Omental fat pad (tissue), 4 donors: Measurements from ENCODE around the gene BDH2. TPM values are rescaled to one million over a fixed set of nuclear protein-coding genes. Genes with fewer than 3 reads are reported as not detected.

Source experiments
- ATAC-seq: fragments of 150-250 bp; one replicate; pipeline ENCODE4 v1.9.1; 2016; ENCODE audit warnings: mild to moderate bottlenecking, moderate library complexity; ENCODE audit not compliant: low FRiP score
- DNase-seq: peaks from one replicate; pipeline ENCODE4 v3.0.0-alpha.2; 2019; ENCODE audit warnings: low spot score
- total RNA-seq, 4 donors: library from RNA; depleted of rRNA; stranded (reverse); fragments of >200 nt; gene quantifications; one replicate each; pipeline ENCODE4 v1.1.0, GENCODE V29; 2016
- TF ChIP-seq, protein P1 (sequence below), 3 donors: fragments of 450-650 bp; IDR thresholded peaks; one replicate each; pipeline ENCODE4 v1.5.1; 2016 to 2017; ENCODE audit warnings: antibody characterized with exemption in 3 of 3, mild to moderate bottlenecking in 3 of 3, moderate library complexity in 2 of 3

BDH2 gene
- total RNA-seq, 4 donors from 2014 or later = 32.9 to 79.9 (median 49.3) TPM

DNA sequence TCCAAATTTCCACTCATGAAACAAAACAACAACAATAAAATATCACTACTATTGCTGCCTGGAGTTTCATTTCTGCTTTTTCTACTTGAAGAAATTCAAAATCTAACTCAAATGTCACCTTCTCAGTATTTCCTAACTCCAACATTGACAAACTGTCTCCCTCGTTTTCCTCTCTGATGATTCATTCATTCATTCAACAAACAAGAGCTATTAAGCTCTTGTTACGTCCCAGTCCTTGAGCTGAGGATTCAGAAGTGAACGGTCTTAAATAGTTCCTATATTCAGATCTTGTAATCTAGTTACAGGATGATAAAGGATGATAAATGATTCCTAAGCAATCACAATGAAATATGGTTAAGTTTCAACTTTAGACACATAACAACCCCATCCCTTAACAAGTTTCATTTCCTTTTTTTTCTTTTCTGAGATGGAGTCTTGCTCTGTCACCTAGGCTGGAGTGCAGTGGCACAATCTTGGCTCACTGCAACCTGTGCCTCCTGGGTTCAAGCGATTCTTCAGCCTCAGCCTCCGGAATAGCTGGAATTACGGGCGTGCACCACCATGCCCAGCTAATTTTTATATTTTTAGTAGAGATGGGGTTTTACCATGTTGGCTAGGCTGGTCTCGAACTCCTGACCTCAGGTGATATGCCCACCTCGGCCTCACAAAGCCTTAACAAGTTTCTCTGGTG is 24.7 kb downstream of the BDH2 start:
- ATAC-seq (no peak), DNase-seq (no peak)
- TF ChIP-seq, protein P1, sequence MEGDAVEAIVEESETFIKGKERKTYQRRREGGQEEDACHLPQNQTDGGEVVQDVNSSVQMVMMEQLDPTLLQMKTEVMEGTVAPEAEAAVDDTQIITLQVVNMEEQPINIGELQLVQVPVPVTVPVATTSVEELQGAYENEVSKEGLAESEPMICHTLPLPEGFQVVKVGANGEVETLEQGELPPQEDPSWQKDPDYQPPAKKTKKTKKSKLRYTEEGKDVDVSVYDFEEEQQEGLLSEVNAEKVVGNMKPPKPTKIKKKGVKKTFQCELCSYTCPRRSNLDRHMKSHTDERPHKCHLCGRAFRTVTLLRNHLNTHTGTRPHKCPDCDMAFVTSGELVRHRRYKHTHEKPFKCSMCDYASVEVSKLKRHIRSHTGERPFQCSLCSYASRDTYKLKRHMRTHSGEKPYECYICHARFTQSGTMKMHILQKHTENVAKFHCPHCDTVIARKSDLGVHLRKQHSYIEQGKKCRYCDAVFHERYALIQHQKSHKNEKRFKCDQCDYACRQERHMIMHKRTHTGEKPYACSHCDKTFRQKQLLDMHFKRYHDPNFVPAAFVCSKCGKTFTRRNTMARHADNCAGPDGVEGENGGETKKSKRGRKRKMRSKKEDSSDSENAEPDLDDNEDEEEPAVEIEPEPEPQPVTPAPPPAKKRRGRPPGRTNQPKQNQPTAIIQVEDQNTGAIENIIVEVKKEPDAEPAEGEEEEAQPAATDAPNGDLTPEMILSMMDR (IDR thresholded peaks at IDR 0.05) = no peak

DNA sequence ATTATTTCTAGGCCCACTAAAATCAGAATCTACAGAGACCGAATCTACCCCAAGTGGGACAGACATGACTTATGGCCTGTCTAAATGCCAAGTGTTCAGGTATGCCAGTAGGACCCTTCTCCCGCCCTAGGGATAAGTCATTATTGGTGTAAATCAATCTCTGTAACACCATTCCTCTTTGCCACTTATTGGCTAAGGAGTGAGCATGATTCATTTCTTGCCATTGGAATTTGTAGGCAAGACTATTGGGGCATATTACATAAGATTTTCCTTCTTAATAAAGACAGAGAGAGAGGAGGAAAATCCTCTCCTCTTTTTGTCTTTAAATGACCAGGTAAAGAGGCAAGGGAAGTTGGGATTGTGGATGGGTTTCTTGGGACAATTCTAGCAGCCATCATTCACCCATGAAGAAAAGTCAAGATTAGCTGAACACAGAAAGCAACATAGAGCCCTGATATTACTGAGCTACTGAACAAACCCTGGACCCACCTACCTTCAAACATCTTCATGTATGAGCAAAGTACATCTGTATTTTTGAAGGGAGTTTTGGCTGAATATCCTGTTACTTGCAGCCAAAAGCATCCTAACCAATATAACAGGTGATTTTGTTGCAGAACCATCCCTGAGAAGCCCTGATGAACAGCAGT is 25.7 kb downstream of the BDH2 start:
- DNase-seq (no peak), ATAC-seq (no peak)
- TF ChIP-seq, protein P1 (IDR thresholded peaks at IDR 0.05) = no peak

DNA sequence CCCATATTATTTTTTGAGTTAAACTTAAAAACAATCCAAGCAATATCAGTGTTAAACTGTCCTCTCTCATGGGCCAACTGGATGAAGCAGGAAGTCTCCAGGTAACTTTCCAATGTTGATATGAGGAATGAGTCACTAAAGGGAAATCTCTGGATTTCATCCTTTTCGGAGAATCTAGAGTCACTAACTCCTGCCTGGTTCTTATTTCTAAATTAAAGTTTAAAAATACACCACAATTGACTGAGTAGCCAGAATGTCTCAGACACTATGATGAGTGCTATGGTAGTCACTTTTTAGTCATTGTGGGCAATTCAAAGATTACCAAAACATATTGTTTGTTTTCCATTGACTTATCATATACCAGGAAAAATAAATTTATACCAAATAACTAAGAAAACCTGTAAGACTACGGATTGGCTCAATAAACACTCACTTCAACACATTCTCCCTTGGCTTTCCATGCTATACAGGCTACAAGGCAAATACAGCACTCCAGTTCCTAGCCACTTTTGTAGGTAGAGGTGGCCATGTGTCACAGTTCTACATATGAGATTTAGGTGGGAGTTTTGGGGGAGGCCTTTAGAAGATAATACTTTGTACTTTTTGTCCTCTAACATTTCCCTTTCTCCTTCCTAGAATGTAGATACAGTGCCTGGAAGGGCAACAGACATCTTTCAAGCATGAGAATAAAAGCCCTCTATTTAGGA is 31.6 kb downstream of the BDH2 start:
- ATAC-seq (peak; percentile 74), DNase-seq (no peak)
- TF ChIP-seq, protein P1 (IDR thresholded peaks at IDR 0.05) = no peak

DNA sequence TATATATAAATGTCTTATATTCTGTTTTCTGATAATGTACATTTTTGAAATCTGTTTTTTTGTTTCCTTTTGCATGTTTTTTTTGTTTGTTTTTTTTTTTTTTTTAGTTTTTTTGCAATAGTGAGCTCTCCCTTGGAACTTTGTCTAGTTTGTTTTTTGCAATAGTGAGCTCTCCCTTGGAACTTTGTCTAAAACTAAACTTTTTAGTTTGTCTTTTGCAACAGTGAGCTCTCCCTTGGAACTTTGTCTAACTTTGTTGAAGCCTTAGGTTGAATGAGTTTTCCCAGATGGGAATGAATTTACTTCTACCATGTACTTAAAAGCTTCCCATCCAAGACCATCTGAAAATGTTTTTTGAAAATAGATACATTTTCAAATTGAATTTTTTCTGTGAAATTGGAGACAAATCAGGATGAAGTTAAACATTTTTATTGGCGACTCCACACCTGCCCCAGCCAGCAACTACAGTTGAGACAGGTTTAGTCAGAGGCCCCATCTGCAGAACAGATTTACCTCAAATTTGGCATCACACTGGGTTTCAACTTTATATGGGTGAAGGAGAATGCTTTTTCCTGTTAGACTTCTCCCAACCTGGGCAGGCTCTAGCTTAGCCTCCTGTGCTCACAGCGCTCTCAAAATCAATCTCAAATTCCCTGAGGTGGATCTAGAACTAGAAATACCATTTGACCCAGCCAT is 39.0 kb downstream of the BDH2 start:
- TF ChIP-seq, protein P1 (IDR thresholded peaks at IDR 0.05) = no peak
- no peak for ATAC-seq
- DNase-seq = no peak

DNA sequence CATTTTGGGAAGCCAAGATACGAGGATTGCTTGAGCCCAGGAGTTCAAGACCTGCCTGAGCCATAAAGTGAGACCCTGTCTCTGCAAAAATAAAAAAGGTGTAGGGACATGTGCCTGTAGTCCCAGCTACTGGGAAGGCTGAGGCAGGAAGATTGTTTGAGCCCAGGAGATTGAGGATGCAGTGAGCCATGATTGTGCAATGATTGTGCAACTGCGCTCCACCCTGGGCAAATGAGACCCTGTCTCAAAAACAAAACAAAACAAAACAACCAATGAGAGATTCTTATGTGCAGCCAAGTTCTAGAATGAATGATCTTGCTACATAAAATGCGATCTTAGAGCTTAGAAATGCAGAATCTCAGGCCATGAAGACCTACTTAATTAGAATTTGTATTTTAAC is 45.6 kb downstream of the BDH2 start:
- TF ChIP-seq, protein P1 (IDR thresholded peaks at IDR 0.05) = no peak
- DNase-seq = no peak
- no peak for ATAC-seq

DNA sequence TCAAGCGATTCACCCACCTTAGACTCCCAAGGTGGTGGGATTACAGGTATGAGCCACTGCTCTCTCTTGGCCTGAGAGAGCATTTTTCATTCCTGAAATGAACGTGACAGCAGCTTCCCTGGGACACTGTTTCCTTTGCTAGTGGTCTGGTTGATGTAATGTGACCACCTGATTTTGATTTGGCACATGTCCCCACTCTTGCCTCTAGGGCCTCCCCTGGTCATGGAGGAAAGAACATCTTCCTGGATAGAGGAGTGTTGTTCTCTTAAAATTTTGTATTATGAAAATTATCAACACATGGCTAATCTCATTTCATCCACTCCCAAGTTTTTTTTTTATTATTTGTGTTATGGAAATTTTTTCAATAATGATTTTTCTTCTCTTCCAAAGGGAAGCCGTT is 46.9 kb downstream of the BDH2 start:
- DNase-seq (no peak), ATAC-seq (no peak)
- TF ChIP-seq, protein P1 (IDR thresholded peaks at IDR 0.05) = no peak
